Activated CD4-positive, alpha-beta T cell treated with anti-CD3 and anti-CD28 coated beads, Interleukin-10, Interleukin-2, amounts not matched to agents 100 ng/mL and 50 ng/mL, durations not matched to agents 16 hours and 8 hours (primary cell): Measurements from ENCODE around the gene SDHAF2.
"Not testable (repeated sequence)": the region's sequence is repeated elsewhere in the genome, so short reads cannot be mapped to it uniquely, and the experiment has no call there.

Experiments
- DNase-seq: peaks from one replicate; pipeline ENCODE4 v3.0.0-alpha.2; 2020

The SDHAF2 gene

GRCh38 chr11:61479360-61480058 lies 49.6 kb downstream of the SDHAF2 start:
- not testable (repeated sequence) for DNase-seq

DNA sequence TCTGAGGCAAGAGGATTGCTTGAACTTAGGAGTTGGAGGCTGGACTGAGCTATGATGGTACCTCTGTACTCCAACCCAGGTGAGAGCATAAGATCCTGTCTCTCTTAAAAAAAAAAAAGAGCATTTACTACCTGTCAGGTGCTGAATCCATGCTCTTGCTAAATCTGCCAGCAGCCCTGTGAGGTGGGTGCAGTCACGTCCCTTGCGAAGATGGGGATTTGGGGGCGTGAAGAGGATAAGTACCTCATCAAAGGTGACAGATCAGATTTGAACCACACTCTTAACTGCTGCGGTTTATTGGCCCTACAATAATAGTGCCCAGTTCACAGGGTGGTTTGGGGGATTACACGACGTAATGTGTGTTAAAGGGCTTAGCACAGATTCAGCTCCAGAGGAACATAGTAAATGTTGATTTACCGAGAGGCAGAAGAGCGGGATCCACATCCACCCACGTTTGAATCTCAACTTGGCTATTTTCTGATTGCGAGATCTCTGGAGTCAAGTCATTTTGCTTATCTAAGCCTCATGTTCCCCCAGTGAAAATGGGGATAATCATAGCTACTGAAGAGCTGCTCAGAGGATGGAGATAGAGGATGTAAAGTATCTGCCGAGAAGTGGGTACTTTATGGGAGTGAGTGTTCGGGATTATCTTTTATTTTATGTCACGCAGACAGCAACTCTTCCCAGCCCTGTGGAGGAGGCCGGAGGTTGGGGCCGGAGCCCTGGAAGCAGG lies 50.5 kb downstream of the SDHAF2 start:
- no peak for DNase-seq

DNA sequence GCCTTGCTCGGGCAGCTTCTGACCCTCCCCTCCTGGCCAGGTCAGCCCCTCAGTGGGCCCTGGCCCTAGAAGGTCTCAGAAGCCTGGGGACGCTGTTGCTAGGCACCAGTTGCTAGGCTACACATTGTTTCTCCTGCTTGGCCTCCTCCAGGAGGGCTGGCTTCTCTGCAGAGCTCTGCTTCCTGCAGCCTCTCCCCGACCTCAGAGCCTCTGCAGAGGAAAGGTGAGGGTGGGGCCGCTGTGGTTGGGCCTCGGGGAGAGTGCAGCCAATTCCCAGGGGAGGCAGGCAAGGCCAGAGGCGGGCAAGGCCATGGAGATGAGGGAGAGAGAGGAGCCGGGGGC lies 51.0 kb downstream of the SDHAF2 start:
- no peak for DNase-seq

DNA sequence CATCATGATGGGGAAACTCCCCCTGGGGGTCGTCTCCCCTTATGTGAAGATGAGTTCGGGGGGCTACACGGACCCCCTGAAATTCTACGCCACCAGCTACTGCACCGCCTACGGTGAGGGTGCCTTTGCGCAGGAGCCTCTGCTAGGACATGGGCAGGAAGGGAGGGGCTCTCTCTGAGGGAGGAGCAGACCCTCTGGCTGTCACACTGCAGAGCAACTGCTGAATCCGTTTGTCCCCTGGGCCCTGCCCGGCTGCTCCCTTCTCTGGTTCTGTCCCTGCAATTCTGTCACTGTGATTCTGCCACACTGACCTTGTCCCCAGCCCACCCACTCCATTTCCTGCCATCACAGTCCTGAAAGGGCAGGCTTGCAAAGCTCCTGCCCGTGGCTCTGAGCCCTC lies 51.9 kb downstream of the SDHAF2 start:
- DNase-seq, result no peak

GRCh38 chr11:61482513-61482912 lies 52.6 kb downstream of the SDHAF2 start:
- DNase-seq, result peak; percentile 41

DNA sequence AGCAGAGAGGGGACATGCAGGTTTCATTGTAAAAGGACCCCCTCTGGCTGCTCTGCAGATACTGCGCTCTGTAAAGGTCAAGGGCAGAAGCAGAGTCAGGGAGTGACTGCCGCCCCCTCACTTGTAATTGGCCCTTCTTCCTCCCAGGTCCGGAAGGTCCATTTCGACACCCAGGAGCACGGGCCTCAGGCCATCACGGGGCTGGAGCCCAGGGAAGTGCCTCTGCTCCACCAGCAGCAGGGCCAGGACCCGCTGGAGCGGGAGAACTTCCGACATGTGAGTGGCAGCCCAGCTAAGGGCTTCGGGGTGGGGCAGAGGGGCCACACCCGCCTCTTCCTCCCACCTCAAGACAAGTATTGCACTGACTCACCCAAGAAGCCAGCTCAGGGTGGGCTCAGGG lies 54.6 kb downstream of the SDHAF2 start:
- no peak for DNase-seq

GRCh38 chr11:61485080-61485479 lies 55.2 kb downstream of the SDHAF2 start:
- DNase-seq, result no peak

GRCh38 chr11:61486011-61486620 lies 56.2 kb downstream of the SDHAF2 start:
- no peak for DNase-seq

- no peak for DNase-seq
Measured at GRCh38 chr11:61486779-61487178, 56.9 kb downstream of the SDHAF2 start.

- DNase-seq, result no peak
Measured at GRCh38 chr11:61487342-61488025, 57.6 kb downstream of the SDHAF2 start.

DNA sequence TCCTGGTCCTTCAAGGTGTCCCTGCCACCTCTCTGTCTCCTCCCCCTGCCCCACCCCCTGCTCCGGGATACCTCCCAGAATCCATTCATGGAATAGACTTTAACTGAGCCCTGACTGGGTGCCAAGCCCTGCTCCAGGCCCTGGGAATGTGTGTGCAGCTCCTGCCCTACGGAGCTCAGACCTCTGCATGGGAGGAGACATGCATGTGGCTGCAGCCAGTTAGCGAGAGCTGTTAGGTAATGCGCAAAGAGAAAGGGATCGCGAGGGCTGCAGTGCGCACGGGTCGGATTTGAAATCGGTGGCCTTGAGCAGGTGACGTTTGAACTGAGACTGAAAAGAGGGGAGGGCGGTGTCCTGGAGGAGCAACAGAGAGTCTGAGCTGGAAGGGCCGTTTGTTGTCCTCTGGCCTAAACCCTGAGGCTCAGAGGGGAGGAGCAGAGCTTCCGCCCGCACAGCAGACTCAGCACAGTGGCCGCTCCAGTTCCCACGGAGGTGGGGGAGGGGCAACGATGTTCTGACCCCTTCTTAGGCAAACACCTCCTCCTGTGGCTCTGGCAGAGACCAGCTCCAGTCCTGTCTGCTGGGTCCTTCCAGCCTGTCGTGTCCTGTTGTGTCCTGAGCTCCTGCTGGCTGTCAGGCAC lies 58.8 kb downstream of the SDHAF2 start:
- no peak for DNase-seq

- no peak for DNase-seq
Measured at GRCh38 chr11:61489833-61490721, 60.2 kb downstream of the SDHAF2 start.

DNA sequence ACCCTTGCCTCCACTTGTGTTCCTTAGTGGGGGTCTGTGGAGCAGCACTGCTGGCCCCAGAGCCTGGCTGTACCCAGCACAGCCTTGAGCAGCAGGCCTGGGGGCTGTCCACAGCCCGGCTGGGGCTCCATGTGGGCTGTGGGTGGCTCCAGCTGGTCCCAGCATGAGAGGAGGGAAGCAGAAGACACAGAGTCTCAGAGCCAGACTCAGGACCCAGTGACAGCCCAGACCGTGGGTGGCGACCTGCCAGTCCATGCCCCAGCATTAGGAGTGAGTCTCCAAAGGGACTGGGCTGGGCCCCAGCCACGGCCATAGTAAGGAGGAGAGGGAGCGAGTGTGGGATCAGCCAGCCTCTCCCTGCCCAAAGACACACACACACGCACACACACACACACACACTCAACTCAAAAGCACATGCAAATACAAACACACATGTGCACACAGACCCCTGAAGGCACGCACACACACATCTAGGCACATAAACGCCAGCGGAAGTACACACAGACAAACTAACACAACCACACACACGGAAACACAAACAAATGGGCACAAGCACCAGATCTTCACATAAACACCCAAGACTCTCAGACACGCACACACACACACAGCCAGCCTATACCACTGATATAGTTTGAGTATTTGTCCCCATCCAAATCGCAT lies 61.9 kb downstream of the SDHAF2 start:
- DNase-seq, result no peak

DNA sequence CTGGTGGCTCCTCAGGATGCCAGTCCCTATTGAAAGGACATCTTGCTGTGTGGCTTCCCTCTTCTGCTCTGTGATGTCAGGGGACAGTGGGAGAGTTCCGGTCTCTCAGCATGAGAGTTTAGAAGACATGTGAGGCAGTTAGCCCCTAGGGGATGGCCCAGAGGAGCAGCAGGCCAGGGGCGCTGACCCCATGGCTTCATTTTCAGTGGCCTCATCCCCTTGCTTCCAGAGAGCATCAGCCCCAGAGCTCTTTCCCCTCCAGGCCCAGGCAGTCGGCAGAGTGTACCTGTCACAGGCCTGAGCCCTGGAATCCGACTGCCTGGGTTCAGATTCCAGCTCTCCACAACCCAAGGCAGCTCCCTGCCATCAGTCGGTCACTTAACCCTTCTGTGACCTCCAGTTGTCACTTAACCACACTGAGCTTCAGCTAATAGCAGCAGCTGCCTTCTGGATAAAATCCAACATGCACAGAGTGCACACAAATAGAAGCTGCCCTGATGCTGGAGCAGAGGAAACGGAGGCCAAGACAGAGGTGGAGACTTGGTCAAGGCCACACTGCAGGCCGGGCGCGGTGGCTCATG lies 64.5 kb downstream of the SDHAF2 start:
- DNase-seq, result no peak

- DNase-seq, result no peak
Measured at GRCh38 chr11:61495801-61496601, 66.1 kb downstream of the SDHAF2 start.
